GF-D8 (cell line): ENCODE measurements around the gene ZNF511.

Experiments used
- DNase-seq: peaks from one replicate; lab custom pipeline; 2025; lab: John Stamatoyannopoulos, UW

The ZNF511 gene

GRCh38 chr10:133353988-133354605 is 45.4 kb downstream of the ZNF511 start:
- DNase-seq = no peak

DNA sequence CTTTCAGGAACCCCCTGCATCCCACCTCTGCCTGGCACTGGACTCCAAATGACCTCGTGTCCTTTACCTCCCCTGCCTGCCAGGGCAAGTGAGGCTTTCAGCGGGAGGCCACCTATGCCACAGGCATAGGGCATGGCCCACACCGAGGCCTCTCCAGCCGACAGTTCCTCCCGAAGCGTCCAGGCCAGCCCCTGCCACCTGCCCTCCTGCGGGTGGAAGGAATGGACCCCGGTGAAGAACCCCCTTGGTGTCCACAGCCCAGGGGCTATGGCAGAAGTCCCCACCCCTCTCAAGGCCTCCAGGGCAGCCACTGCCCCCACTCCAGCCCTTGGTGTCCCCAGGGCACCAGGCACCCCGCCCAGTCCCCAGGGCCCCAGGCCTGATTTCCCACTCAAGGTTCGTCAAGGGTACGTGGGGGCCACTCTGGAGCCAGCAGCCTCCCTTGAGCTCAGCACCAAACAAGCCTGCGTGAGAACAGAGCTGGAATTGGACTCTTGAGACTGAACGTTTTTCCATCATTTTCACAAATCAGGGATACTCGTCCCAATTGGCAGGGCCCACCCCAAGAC is 46.0 kb downstream of the ZNF511 start:
- DNase-seq = no peak

DNA sequence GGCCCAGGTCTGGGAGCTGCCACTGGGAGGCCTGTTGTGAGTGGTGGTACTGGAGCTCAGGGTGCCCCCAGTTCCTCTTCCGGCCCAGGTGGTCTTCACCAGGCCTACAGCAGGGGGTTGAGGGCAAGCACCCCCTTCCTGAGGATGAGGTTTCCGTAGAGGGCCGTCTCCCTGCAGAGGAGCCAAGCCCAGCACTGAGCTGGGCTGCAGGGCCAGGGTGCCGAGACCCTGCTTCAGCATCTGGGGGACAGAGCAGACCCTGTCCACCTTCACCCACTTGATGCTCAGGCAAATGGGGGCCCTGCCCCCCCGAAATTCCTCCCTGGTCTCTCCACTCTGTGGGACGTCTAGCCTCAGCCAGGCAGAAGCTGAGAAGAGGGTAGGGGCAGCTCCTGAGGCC is 46.6 kb downstream of the ZNF511 start:
- DNase-seq = no peak

GRCh38 chr10:133355991-133356390 is 47.3 kb downstream of the ZNF511 start:
- no peak for DNase-seq

DNA sequence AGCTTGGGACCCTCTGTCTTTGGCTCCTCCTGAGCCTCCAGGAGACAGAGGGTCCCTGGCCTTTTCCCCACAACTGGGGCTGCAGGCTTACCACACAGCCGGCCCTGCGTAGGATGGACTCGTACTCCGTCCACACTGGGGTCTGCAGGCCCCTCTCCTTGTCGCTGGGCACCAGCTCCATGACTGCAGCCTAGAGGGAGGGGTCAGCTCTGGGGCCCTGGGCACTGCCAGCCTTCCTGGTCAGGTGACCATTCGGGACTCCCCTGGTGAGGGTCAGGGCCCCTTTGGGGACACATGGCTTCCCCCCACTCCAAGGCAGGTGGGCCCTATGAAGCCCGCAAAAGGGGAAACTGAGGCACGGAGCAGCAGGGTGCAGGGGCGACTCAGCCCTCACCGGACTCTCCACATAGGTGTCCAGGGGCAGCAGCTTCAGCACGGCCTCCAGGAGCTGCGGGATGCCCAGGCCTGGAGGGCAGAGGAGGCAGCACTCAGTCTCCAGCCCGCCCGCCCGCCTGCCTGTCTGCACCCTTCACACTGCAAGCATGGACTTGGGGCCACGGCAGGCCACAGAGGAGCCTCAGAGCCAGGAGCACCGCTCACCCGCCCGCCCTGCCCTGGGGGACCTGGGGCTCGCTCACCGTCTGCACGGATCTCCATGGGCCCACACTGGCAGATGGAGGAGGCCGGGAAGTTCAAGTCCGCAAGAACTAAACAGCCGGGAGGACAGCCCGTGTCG is 48.0 kb downstream of the ZNF511 start:
- DNase-seq = no peak

DNA sequence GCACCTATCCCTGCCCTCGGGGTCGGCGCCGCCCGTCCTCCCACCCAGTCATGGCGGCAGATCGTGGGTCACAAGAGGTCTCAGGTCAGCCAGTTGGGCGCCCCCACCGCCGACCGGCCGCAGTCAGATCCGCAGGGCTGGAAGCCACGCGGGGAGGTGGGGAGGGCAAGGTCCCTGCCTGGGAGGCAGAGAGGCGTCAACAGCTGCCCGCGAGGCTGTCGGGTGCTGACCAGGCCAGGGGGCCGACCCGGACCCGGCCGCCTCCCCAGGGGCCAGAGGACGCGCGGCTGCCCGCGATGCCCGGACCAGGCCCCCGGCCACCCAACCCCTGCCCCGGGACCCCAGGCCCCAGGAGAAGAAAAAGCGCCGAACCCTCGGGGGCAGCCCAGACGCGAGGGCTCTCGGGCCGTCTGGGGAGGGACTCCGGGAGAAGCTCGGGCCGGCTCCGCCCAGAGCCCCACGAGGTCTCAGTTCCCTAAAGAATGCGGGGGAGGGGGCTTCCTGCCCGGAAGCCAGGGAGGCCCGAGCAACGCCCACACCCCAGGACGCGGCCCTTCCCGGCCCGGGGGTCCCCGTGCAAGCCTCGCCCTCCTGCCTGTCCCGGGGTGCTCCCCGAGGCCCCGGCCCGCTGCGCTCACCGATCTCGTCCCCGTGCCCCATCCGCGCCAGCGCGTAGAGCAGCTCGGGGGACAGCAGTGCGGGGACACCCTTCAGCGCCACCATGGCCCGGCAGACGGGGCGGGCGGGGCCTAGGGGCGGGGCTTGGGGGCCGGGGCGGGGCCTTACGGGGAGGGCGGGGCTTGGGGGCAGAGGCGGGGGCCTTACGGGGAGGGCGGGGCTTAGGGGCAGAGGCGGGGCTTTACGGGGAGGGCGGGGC is 48.8 kb downstream of the ZNF511 start, which contains the start of gene FUOM:
Gene FUOM (minus strand): TSS at position 735 of the 877 bp plus-strand sequence. CDS start 12 bp downstream, at position 723.
- peak; percentile 47 for DNase-seq

DNA sequence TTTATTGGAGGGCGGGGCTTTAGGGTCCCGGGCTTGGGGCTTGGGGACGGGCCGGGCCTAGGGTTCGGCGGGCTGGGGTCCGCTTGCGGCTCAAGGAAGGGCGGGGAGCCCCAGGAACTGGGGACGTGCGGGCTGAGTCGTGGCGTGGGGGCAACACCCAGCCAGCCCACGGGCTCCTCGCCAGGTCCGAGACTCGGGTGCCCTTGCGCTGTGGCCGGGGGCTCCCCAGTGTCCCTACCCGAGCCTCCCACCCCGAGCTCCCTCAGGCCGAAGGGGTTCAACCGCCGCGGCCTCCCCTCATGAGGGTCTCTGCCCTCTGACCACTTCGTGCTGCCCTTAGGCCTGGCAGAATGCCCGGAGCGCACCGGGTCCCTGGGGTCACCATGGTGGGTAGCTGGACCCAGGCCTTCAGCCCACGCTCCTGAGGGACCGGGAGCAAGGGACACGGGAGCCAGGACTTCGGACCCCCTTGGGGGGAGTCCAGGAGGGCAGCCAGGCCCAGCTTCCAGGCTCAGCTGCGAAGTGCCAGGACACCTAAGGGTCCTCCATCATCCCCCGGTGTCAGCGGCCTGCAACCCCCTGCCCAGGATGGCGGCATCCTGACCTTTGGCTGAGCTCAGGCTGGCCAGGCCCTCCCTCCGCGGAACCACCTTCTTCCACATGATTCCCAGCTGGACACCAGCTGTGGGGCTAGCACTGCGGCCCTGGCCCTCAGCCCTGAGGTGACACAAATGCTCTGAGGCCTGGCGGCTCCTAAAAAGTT is 49.6 kb downstream of the ZNF511 start:
- no peak for DNase-seq

DNA sequence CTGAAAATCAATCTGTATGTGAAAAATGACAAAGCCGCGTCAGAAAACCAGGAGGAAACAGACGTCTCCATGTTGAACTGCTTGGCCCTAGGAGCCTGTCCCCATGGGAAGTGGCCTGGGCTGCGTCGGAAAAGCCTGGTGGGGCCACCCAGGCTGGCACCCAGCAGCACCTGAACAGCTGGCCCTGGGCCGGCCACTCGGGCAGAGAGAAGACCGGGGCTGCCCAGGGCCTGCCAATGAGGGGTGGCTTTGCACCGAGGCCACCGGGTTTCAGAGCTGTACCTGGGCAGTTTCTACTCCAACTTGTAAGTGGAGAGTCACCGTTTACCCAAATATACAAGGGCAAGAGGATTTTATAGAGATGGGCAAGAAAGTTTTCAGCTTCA is 50.2 kb downstream of the ZNF511 start:
- DNase-seq = no peak

DNA sequence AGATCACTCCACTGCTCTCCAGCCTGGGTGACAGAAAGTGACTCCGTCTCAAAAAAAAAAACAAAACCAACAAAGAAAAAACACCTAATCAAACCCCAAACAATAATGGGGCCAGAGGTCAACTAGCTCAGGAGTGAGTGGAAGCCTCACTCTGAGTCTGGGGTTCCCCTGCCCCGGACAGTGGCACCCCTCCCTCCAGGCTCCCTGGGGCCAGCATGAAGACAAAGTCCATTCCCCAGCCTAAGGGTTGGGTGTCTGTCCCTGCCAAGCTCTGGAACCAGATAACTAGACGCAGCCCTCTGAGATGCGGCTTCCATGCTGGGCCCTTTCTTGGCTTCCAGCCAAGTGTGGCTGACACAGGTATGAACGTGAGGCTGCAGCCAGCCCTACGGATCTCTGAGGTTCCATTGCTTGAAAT is 50.8 kb downstream of the ZNF511 start:
- no peak for DNase-seq

DNA sequence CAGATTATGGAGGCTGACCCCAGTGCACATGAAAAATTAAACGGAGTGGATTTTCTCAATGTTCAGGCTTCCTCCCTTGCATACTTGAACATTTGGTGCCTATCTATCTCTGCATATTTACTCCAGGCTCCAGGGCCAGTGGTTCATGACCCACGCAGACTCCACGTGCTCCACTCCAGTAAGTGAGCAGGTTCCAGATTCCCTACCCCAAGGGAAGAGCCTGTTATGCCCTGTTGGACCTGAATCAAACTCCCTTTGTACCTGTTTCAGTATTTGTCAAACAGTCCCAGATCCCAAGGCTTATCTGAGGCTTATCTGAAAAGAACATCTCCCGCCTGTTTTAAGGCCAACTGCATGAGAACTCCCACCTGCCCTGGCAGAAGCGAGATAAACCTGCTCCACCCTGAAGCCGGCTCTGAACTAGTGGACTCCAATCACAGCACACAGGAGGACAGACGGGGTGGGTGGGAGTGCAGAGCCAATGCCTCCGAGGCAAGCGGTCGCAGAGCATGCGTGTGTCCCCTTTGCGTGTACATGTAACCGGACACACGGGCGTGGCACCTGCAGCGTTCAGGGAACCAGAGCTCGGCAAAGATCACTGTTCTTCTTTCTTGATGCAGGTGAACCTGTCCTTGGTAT is 51.4 kb downstream of the ZNF511 start:
- DNase-seq = no peak

- no peak for DNase-seq
Observed at GRCh38 chr10:133361227-133361626, 52.5 kb downstream of the ZNF511 start.

GRCh38 chr10:133361773-133362441 is 53.2 kb downstream of the ZNF511 start:
- DNase-seq = no peak
